NCI-H2227 treated with DMSO at 0.1 percent for 48 hours (cell line): ENCODE measurements around the gene MBD3.
"Not testable (repeated sequence)": the region's sequence is repeated elsewhere in the genome, so short reads cannot be mapped to it uniquely, and the experiment has no call there.

Experiments
- DNase-seq: peaks from one replicate; lab custom pipeline; 2025; lab: John Stamatoyannopoulos, UW

MBD3 gene

GRCh38 chr19:1538978-1539377 lies 53.7 kb downstream of the MBD3 start:
- no peak for DNase-seq

- not testable (repeated sequence) for DNase-seq
Observed at GRCh38 chr19:1535699-1536098, 57.0 kb downstream of the MBD3 start.

- DNase-seq = no peak
Observed at GRCh38 chr19:1534972-1535371, 57.7 kb downstream of the MBD3 start.

GRCh38 chr19:1533510-1534150 lies 59.0 kb downstream of the MBD3 start:
- no peak for DNase-seq

GRCh38 chr19:1532003-1532402 lies 60.7 kb downstream of the MBD3 start:
- DNase-seq = no peak

- DNase-seq = no peak
Observed at GRCh38 chr19:1531587-1531986, 61.1 kb downstream of the MBD3 start.

GRCh38 chr19:1530856-1531255 lies 61.8 kb downstream of the MBD3 start:
- not testable (repeated sequence) for DNase-seq

GRCh38 chr19:1529430-1529816 lies 63.2 kb downstream of the MBD3 start:
- no peak for DNase-seq

GRCh38 chr19:1528596-1529429 lies 63.9 kb downstream of the MBD3 start:
- no peak for DNase-seq

GRCh38 chr19:1527650-1528309 lies 64.9 kb downstream of the MBD3 start:
- no peak for DNase-seq

- no peak for DNase-seq
Observed at GRCh38 chr19:1526979-1527649, 65.6 kb downstream of the MBD3 start.

GRCh38 chr19:1526066-1526778 lies 66.4 kb downstream of the MBD3 start:
- DNase-seq = no peak

- no peak for DNase-seq
Observed at GRCh38 chr19:1525343-1525742, 67.3 kb downstream of the MBD3 start.

- no peak for DNase-seq
Observed at GRCh38 chr19:1524972-1525325, 67.7 kb downstream of the MBD3 start.

- DNase-seq = no peak
Observed at GRCh38 chr19:1524287-1524971, 68.2 kb downstream of the MBD3 start.
